ENCODE results near the gene BASP1.
"Not testable (repeated sequence)": the region's sequence is repeated elsewhere in the genome, so short reads cannot be mapped to it uniquely, and the experiment has no call there.

The BASP1 gene

GRCh38 chr5:17259012-17259411 lies 41.6 kb downstream of the BASP1 start:
- DNase-seq: not testable (repeated sequence)

- DNase-seq: no peak
Measured at GRCh38 chr5:17259630-17260257, 42.3 kb downstream of the BASP1 start.

- DNase-seq: no peak
Measured at GRCh38 chr5:17260549-17260948, 43.1 kb downstream of the BASP1 start.

- no peak for DNase-seq
Measured at GRCh38 chr5:17261075-17261474, 43.6 kb downstream of the BASP1 start.

GRCh38 chr5:17265041-17265440 lies 47.6 kb downstream of the BASP1 start:
- no peak for DNase-seq

- no peak for DNase-seq
Measured at GRCh38 chr5:17267106-17267505, 49.7 kb downstream of the BASP1 start.

- DNase-seq: no peak
Measured at GRCh38 chr5:17269201-17269600, 51.8 kb downstream of the BASP1 start.

- no peak for DNase-seq
Measured at GRCh38 chr5:17272111-17272510, 54.7 kb downstream of the BASP1 start.

GRCh38 chr5:17275289-17276158 lies 58.1 kb downstream of the BASP1 start:
- DNase-seq: no peak

GRCh38 chr5:17276445-17276844 lies 59.0 kb downstream of the BASP1 start:
- no peak for DNase-seq

- DNase-seq: no peak
Measured at GRCh38 chr5:17277907-17278306, 60.5 kb downstream of the BASP1 start.

- no peak for DNase-seq
Measured at GRCh38 chr5:17278931-17279330, 61.5 kb downstream of the BASP1 start.

- no peak for DNase-seq
Measured at GRCh38 chr5:17279487-17279886, 62.1 kb downstream of the BASP1 start.

- DNase-seq: no peak
Measured at GRCh38 chr5:17282283-17283120, 65.1 kb downstream of the BASP1 start.

- no peak for DNase-seq
Measured at GRCh38 chr5:17283121-17283415, 65.6 kb downstream of the BASP1 start.

GRCh38 chr5:17287501-17288155 lies 70.2 kb downstream of the BASP1 start:
- no peak for DNase-seq

- no peak for DNase-seq
Measured at GRCh38 chr5:17288570-17288969, 71.1 kb downstream of the BASP1 start.

- DNase-seq: no peak
Measured at GRCh38 chr5:17289681-17290539, 72.5 kb downstream of the BASP1 start.

- DNase-seq: no peak
Measured at GRCh38 chr5:17290540-17290974, 73.1 kb downstream of the BASP1 start.

- no peak for DNase-seq
Measured at GRCh38 chr5:17292434-17293015, 75.1 kb downstream of the BASP1 start.

- DNase-seq: no peak
Measured at GRCh38 chr5:17294639-17295311, 77.3 kb downstream of the BASP1 start.

All from CD4-positive, alpha-beta T cell treated with Interleukin-21 for 1 hour (primary cell).